ENCODE results near the gene BHLHA15.

Gene BHLHA15

GRCh38 chr7:98177553-98177952 is 33.7 kb upstream of the BHLHA15 start:
- ATAC-seq (no peak), DNase-seq (no peak)
- no peaks in the 10 kb centered on the region for H3K27me3 Mint-ChIP-seq
- peaks cover 2% of the 10 kb centered on the region for H3K36me3 Mint-ChIP-seq (ENCODE audit: low read depth)
- no peak overlapping the region for H3K4me3 Mint-ChIP-seq
- no peak overlapping the region for H3K27ac Mint-ChIP-seq
- H3K9me3 Mint-ChIP-seq, result no peaks in the 10 kb centered on the region
- no peaks in the 10 kb centered on the region for H3K4me1 Mint-ChIP-seq

- Mint-ChIP-seq H3K4me3 (no peak overlapping the region), H3K4me1 (no peaks in the 10 kb centered on the region), H3K9me3 (no peaks in the 10 kb centered on the region), H3K27me3 (no peaks in the 10 kb centered on the region), H3K27ac (no peak overlapping the region), H3K36me3 (ENCODE audit: low read depth) (peaks cover 2% of the 10 kb centered on the region)
- ATAC-seq (no peak), DNase-seq (no peak)
Observed at GRCh38 chr7:98178321-98178720, 32.9 kb upstream of the BHLHA15 start.

GRCh38 chr7:98178762-98179490 is 32.3 kb upstream of the BHLHA15 start:
- H3K4me1 Mint-ChIP-seq, result no peaks in the 10 kb centered on the region
- no peak overlapping the region for H3K27ac Mint-ChIP-seq
- H3K27me3 Mint-ChIP-seq, result no peaks in the 10 kb centered on the region
- peaks cover 2% of the 10 kb centered on the region for H3K36me3 Mint-ChIP-seq (ENCODE audit: low read depth)
- H3K4me3 Mint-ChIP-seq, result no peak overlapping the region
- no peaks in the 10 kb centered on the region for H3K9me3 Mint-ChIP-seq
- DNase-seq (no peak), ATAC-seq (no peak)

- Mint-ChIP-seq H3K27ac (no peak overlapping the region), H3K4me1 (no peaks in the 10 kb centered on the region), H3K36me3 (ENCODE audit: low read depth) (peaks cover 2% of the 10 kb centered on the region)
Observed at GRCh38 chr7:98180751-98181150, 30.5 kb upstream of the BHLHA15 start.

GRCh38 chr7:98185101-98185500 is 26.1 kb upstream of the BHLHA15 start:
- DNase-seq, result no peak
- ATAC-seq, result no peak
- no peak overlapping the region for H3K4me3 Mint-ChIP-seq
- no peaks in the 10 kb centered on the region for H3K4me1 Mint-ChIP-seq
- H3K9me3 Mint-ChIP-seq, result no peaks in the 10 kb centered on the region
- H3K27me3 Mint-ChIP-seq, result no peaks in the 10 kb centered on the region
- H3K27ac Mint-ChIP-seq, result no peak overlapping the region
- H3K36me3 Mint-ChIP-seq (ENCODE audit: low read depth), result peaks cover 19% of the 10 kb centered on the region

More at GRCh38 chr7:98180751-98181150, 30.5 kb upstream of the BHLHA15 start:
- Mint-ChIP-seq H3K9me3 (no peaks in the 10 kb centered on the region), H3K27me3 (no peaks in the 10 kb centered on the region), H3K4me3 (no peak overlapping the region)
- DNase-seq (no peak), ATAC-seq (no peak)

GRCh38 chr7:98186452-98187137 is 24.6 kb upstream of the BHLHA15 start:
- no peaks in the 10 kb centered on the region for H3K4me1 Mint-ChIP-seq
- H3K27ac Mint-ChIP-seq, result no peak overlapping the region
- no peaks in the 10 kb centered on the region for H3K9me3 Mint-ChIP-seq
- no peaks in the 10 kb centered on the region for H3K27me3 Mint-ChIP-seq
- DNase-seq (no peak), ATAC-seq (no peak)
- peaks cover 23% of the 10 kb centered on the region for H3K36me3 Mint-ChIP-seq (ENCODE audit: low read depth)
- H3K4me3 Mint-ChIP-seq, result no peak overlapping the region

GRCh38 chr7:98187138-98187502 is 24.1 kb upstream of the BHLHA15 start:
- no peaks in the 10 kb centered on the region for H3K9me3 Mint-ChIP-seq
- H3K36me3 Mint-ChIP-seq (ENCODE audit: low read depth), result peaks cover 22% of the 10 kb centered on the region
- ATAC-seq, result no peak
- H3K4me1 Mint-ChIP-seq, result no peaks in the 10 kb centered on the region
- H3K27me3 Mint-ChIP-seq, result no peaks in the 10 kb centered on the region
- H3K4me3 Mint-ChIP-seq, result no peak overlapping the region
- no peak for DNase-seq
- H3K27ac Mint-ChIP-seq, result no peak overlapping the region

GRCh38 chr7:98189559-98189958 is 21.7 kb upstream of the BHLHA15 start:
- Mint-ChIP-seq H3K36me3 (ENCODE audit: low read depth) (peaks cover 27% of the 10 kb centered on the region), H3K27ac (no peak overlapping the region), H3K27me3 (no peaks in the 10 kb centered on the region), H3K4me3 (no peak overlapping the region), H3K4me1 (no peaks in the 10 kb centered on the region), H3K9me3 (no peaks in the 10 kb centered on the region)
- ATAC-seq, result no peak
- DNase-seq, result no peak

GRCh38 chr7:98191668-98192431 is 19.4 kb upstream of the BHLHA15 start:
- Mint-ChIP-seq H3K27me3 (no peaks in the 10 kb centered on the region), H3K4me3 (no peak overlapping the region), H3K9me3 (no peaks in the 10 kb centered on the region), H3K4me1 (no peaks in the 10 kb centered on the region), H3K36me3 (ENCODE audit: low read depth) (peaks cover 28% of the 10 kb centered on the region), H3K27ac (no peak overlapping the region)
- no peak for DNase-seq
- no peak for ATAC-seq

GRCh38 chr7:98192781-98193457 is 18.3 kb upstream of the BHLHA15 start:
- H3K27me3 Mint-ChIP-seq, result no peaks in the 10 kb centered on the region
- no peak overlapping the region for H3K4me3 Mint-ChIP-seq
- no peaks in the 10 kb centered on the region for H3K9me3 Mint-ChIP-seq
- DNase-seq (no peak), ATAC-seq (no peak)
- peaks cover 26% of the 10 kb centered on the region for H3K36me3 Mint-ChIP-seq (ENCODE audit: low read depth)
- no peak overlapping the region for H3K27ac Mint-ChIP-seq
- H3K4me1 Mint-ChIP-seq, result no peaks in the 10 kb centered on the region

GRCh38 chr7:98193474-98194180 is 17.6 kb upstream of the BHLHA15 start:
- DNase-seq, result no peak
- no peak overlapping the region for H3K27ac Mint-ChIP-seq
- H3K4me3 Mint-ChIP-seq, result no peak overlapping the region
- ATAC-seq, result no peak
- H3K36me3 Mint-ChIP-seq (ENCODE audit: low read depth), result peaks cover 22% of the 10 kb centered on the region
- H3K27me3 Mint-ChIP-seq, result no peaks in the 10 kb centered on the region
- H3K4me1 Mint-ChIP-seq, result no peaks in the 10 kb centered on the region
- H3K9me3 Mint-ChIP-seq, result no peaks in the 10 kb centered on the region

- DNase-seq (no peak), ATAC-seq (no peak)
- Mint-ChIP-seq H3K36me3 (ENCODE audit: low read depth) (peaks cover 21% of the 10 kb centered on the region), H3K27me3 (no peaks in the 10 kb centered on the region), H3K9me3 (no peaks in the 10 kb centered on the region), H3K4me1 (peaks cover 3% of the 10 kb centered on the region), H3K27ac (no peak overlapping the region), H3K4me3 (no peak overlapping the region)
Observed at GRCh38 chr7:98194186-98194585, 17.1 kb upstream of the BHLHA15 start.

- DNase-seq (no peak), ATAC-seq (no peak)
- Mint-ChIP-seq H3K36me3 (ENCODE audit: low read depth) (peaks cover 18% of the 10 kb centered on the region), H3K9me3 (no peaks in the 10 kb centered on the region), H3K4me1 (peaks cover 3% of the 10 kb centered on the region), H3K27me3 (no peaks in the 10 kb centered on the region), H3K27ac (no peak overlapping the region), H3K4me3 (no peak overlapping the region)
Observed at GRCh38 chr7:98194672-98195457, 16.4 kb upstream of the BHLHA15 start.

All from activated naive CD8-positive, alpha-beta T cell treated with anti-CD3 and anti-CD28 coated beads, Interleukin-2, amount 50 U/mL, for 24 hours (primary cell).